HG03442 (cell line): ENCODE results near the gene PRDM5.

ENCODE experiments used
- ATAC-seq: cut with Tn5 transposase; IDR thresholded peaks from one replicate; pipeline ENCODE4 v1.9.1; 2021; ENCODE audit warnings: mild to moderate bottlenecking, moderate library complexity; ENCODE audit not compliant: unreplicated experiment

Gene PRDM5

DNA sequence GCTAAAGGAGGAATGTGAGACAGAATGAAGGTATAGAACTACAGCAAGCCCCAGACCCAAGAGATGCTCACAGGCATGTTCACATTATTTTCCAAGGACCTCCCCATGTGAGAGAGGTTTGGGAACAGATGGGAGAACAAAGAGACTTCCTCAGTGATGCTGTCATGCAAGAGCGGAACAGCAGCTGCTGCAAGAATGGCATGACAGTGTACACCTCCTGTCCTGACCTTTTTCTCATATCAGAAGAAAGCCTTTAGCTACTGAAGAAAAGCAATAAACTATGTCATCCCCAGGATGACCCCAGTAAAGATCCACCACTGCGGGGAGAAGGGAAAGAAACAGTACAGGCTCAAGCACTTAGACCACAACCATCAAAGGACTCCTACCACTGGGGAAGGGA is 7.2 kb downstream of the PRDM5 start:
- ATAC-seq, result no peak

DNA sequence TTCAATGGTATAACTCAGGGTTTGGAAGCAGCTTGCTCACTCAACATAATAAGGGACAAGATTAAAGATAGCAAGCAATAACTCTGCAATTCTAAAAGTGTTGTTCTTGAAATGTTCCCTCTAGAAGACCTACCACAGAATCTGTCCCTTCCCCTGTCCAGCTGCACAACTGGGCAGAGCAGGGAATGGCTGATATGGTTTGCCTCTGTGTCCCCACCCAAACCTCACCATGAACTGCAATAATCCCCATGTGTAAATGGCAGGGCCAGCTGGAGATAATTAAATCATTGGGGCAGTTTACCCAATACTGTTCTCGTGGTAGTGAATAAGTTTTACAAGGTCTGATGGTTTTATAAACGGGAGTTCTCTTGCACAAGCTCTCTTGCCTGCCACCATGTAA is 19.1 kb downstream of the PRDM5 start:
- ATAC-seq, result no peak

DNA sequence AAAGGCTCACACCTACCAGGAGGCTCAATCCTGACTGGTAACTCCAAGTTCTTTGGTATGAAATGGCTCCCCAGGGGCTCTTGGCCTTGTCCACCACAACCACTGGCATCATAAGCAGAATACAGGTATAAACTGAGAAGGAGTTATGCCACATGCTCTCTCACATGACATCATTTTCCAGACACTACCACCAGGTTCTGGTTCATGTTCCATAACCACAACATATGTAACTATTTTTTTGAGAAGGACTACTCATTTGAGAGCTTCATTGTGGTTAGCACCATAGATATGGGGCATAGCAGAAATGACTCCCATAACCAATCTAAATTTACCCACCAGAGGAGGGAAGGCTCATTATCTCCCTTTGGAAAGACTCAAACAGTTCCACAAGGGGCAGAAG is 19.6 kb downstream of the PRDM5 start:
- ATAC-seq, result no peak

DNA sequence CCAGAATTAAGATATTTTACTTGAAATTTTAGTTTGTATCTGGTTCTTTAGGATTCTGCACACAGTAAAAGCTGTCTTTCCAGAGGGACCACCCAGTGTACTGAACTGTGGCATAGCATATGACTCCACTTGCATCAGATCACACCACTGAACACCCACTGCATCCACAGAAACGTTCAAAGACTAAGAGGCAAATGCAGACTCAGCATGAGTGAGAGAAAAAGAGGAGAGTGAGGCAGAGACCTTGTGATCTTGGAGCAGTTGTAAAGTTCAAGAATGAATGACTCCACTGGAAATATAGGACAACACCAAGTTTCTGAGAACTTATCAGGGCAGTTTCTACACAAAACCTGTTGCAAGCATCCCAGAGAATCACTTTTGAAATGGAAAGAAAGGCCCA is 20.8 kb downstream of the PRDM5 start:
- no peak for ATAC-seq

DNA sequence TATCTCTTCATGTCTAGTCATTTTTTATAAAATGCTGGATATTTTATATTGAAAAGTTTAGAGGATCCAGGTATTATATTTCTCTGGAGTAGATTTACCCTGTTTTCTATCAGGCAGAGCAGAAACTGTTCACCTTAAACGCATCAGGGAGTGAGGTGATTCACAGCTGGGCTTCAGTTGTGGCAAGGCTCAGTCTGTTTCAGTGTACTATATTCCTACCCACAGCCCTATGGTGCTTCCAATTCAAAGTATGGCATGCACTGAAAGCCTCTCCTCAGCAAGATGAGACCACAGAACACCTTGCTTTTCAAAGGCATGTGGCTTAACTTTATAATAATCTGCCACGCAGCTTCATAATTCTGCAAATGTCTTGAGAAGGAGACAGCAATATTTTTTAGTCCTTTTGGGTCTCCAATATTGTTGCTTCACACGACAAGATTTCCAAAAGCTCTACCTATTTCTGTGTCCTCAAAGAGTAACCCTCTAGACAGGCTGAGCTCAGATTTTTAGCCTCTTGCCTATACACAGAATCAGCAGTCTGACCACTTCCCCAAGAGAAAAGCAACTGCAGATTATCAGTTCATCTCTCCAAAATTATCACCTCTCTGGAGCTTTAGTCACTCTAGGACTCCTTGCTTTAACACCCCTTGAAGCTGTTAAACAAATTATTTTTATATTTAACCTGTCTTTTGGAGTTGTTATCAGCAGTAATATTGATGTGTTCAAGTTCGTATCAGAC is 24.4 kb downstream of the PRDM5 start:
- no peak for ATAC-seq

DNA sequence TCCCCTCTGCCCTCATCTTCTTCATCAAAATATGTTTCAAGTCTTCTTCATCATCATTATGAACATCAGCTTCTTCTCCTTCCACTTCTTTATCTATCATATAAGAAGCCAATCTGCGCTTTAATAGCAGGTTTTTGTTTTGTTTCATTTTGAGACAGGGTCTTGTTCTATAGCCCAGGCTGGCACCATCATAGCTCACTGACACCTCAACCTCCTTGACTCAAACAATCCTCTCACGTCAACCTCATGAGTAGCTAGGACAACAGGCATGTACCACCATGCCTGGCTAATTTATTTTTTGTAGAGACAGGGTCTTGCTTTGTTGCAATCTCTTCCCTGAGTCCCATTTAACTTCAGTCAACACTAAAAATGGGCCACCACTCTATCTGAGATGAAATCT is 27.0 kb downstream of the PRDM5 start:
- ATAC-seq, result no peak

DNA sequence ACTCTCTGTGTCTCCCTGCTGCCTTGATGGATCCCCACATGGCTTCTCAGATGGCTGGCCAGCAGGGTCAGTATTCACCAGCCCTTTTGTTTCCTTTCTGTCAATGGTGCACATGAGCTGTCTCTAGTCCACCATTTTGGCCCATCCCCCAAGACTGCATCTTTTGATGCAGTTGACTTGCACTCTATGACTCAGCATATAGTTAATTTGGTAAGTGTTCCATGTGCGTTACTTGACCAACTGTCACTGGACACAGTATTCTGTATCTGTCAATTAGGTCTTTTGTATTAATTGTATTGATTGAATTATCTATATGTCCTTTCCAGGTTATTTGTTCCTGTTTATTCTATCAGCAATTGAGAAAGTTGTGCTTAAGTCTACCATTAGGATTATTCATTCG is 29.2 kb downstream of the PRDM5 start:
- ATAC-seq, result no peak

DNA sequence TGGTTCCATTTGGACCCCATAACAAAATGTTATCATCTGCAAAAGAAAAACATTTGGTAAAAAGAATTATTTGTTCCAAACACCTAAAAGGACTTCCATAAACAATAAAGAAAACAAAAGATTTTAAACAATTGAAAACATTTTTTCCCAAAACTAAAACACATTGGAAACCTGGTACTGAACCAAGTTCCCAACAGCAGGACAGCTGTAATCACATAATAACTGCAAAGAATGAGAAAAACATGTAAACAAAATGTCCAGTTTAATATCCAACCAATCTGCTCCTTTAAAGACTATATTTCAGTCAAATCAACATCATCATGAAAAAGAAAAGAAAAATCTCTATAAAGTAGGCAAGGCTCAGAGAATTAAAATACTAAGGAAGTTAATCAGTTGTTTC is 36.3 kb downstream of the PRDM5 start:
- no peak for ATAC-seq

DNA sequence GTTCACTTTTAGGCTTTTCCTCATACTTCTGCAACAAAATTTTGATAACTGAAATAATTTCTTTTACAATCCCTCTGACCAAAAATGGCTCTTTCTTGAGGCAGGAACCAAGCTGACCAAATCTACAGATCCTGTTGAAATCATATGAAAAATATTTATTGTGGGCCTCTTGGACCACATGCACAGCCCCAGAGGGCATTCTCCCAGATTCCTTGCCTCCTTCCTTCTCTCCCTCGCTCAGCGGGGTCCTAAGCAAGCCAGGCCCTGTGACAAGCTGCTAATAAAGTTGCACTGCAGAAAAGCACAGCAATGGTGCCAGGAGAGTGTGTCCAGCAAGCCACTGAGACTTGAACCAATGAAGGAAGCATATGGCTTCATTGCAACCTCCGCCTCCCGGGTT is 40.7 kb downstream of the PRDM5 start:
- no peak for ATAC-seq

DNA sequence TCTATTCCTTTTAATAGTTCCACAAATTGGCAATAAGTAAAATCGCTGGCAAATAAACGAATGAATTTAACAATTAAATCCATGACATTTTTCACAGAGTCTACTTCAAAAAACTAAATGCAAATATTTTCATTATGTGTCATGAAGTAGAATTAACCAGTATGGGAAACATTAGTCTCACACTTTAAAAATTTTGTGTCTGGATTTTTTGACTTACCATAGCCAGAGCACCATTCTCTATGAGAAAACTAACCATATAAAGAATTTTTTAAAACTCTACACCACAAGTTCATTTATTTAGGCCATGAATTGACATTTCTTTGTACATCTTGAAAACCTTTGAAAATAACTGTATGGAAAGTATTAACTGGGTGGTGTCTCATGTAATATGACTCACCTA is 41.2 kb downstream of the PRDM5 start:
- ATAC-seq, result no peak

DNA sequence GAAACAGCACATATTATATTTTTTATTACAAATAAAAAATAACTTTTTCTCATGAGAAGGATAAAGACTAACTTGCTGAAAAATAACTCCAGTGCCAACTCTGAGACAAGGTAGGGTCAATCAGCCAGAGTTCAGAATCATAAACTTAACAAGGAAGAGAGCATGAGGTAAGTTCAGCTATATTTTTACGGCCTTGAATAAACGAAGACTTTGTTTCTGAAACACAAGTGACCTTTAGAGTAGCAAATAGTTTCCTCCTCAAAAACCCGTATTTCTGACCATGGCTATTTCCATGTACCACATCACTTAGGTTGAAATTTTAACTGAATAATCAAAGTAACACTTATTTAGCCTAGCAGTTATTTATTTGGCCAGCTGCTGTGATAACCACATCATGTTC is 45.5 kb downstream of the PRDM5 start:
- no peak for ATAC-seq

DNA sequence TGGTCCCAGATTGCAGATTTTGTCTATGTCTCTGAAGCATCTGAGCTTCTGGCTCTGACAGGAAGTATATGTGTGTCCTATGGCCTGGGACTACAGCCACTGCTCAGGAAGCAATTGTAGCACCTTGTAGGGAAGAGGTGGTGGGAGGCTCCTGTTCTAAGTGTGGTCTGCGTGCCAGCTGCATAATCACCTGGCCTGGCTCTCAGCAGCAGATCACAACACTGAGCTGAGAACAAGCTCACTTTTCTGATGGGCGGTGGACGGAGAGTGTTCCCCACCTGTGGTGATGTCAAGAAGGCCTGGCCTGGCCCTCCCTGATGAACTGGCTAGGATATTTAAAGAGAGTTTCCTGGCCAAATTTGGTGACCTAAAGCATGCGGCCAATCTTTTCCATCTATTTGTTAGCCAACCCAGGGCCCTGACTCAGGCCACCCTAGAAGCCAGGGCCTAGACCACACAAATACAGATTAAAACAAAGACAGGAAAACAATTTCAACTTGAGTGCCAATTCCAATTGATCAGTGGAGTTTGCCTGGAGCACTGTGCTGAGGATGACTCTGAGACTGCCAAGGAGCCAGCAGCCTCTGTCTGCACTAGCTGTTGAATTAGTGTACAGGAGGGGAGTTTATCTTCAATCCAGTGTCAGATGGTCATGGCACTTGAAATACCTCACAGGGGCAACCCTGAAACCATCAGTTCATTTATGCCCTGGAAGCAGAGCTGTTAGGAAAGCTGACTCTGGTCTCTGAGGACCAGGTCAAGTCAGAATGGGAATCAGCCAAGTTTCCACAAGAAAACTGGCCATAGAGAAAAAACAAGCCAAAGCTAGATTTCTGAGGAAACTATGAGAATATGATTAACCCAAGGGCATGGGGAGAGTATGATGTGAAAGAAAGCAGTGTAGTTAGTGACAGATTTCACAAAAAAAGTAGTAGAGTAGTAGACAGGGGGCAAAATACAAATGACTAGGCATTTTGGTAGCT is 47.4 kb downstream of the PRDM5 start:
- no peak for ATAC-seq

DNA sequence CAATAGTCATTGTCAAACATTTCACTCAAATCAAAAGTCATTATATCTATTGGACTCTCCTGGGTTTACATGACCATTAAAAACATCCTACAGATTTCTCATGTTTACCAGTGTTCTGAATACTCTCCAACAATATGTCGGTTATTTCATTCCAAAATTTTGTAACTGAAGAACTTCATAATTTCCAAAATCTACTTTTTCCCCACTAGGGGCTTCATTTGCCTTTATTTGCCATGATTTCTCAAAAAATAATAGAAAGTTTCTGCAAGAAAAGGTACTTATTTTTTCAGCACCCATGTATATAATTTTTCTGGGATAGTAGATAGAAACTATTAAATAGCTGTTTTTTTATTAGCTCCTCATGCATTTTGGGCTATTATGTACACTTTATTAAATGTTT is 49.0 kb downstream of the PRDM5 start:
- ATAC-seq, result no peak

DNA sequence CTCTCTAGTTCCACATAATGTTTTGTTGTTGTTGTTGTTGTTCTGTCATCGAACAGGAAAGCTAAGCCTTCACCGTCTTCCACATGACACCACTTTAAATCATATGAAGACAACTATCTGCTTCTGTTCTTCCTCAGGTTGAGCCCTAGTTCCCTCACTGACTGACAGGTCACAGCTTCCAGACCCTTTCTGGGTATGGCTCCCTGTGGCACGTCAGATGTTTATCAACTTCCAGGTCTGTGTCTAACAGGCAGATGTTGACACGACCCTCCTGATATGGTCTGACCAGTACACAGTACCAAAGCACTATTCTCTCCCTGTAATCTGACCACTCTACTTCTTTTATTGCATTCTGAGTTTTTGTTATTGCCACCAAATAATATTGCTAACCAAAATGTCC is 51.4 kb downstream of the PRDM5 start:
- ATAC-seq, result no peak

DNA sequence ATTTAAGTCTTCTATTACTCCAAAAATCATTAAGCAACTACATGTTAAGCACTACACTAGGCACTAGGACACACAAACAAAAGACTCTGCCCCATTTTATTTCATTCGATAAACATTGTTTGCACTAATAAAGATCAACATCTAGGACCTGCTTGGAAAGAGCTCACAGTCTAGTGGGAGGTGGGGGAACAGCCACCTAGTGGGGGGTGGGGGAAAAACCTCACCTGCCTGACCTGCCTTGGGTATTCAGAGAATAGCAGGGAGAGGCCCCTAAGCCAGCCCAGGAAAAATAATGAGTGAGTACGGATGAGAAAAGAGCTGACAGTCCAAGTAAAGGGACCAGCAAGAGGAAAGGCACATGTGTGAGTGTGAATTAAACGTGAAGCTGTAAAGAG is 52.2 kb downstream of the PRDM5 start:
- ATAC-seq, result no peak

DNA sequence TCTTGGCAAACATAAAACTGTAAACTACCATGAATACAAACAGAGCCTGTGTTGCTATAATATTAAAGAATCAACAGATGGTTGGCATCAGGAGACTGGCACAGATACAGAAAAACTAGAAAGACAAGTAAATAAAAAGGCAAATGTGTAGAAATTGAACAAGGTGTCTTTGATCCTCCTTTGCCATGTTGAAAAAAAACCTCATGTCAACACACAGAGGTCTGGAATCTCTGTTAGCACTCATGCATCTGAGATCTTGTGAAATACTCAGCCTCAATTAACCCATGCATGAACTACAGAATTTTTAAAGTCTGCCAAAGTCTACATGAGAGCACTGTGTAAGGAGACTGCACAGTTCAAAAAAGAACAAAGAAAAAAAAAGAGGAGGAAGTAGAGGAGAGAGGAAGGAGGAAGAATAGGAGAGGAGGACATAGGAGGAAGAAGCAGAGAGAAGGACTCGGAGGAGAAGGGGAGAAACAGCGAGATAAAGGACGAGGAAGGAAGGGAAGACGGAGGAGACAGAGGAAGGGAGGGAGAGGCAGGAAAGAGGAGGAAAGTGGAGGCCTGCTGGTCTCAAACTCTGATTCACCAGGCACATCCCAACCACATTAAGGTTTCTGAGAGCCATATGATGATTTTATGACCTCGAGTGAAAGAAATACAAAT is 52.8 kb downstream of the PRDM5 start:
- no peak for ATAC-seq

DNA sequence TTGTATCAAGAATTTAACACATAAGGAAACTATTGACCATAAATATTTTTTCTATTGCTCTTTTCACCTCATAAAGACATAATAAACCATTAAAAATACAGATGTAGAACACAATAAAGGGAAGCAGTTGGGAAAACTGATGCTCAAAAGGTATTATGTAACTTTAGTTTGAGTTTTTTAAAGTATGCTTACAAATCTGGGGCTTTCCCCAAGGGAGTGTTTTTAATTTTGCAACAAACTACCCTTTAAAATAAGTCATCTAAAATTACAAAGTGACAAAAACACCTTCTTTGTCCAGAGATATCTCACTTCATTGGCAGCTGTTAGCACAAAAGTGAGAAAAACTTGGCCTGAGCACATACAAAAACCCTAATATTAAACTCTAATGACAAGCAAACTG is 55.0 kb downstream of the PRDM5 start:
- no peak for ATAC-seq

DNA sequence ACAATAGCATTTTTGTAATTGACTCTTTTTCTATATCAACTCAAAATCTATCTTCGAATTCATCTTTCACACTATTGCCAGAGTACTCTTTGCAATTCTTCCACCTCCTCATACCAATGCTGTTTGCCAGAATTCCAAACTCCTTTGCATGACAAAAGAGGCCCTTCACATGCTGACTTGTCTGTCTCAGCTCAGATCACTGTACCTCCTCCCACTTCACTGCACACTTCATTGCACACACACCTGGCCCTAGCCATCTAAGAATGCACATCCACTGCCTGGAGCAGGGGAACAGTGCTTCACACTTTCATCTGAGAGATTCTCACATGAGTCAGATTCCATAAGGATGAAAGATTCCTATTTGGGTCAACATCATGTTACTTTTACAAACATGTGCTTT is 56.5 kb downstream of the PRDM5 start:
- peak; percentile 72 for ATAC-seq

DNA sequence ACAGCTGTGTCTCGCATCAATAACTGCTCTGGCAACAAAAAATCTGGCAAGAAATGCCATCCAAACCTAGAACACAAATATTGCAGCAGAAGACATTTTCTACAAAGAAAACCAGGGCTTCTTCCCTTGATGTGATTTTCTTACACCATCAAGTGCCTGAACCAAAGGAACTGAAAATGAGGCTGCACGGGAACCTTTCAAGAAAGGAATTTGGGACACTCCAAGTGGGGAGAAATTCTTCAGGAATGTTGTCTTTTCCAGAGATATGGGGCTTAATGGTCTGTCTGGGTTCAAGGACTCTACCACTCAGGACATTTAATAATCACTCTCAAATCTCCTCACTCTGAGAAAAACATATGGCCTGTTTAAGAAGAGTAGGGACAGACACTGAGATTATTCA is 57.6 kb downstream of the PRDM5 start:
- no peak for ATAC-seq

DNA sequence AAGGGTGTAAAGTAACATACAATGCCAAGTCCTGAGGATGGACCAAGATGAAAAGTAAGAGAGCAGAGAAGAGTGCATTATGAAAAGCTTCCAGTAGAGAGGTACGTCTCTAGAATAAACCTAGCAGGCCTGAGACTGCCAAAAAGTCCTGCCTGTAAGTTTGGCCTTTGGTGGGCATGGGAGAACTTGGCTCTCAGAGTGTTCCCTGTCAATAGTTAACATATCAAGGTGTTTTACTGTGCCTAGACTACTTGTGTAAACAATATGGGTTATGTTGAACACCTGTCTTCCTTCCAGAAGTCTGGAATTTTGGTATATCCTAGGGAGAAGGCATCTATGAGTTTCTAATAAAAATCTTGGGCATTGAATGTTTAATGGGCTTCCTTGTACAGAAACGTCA is 60.1 kb downstream of the PRDM5 start:
- no peak for ATAC-seq

DNA sequence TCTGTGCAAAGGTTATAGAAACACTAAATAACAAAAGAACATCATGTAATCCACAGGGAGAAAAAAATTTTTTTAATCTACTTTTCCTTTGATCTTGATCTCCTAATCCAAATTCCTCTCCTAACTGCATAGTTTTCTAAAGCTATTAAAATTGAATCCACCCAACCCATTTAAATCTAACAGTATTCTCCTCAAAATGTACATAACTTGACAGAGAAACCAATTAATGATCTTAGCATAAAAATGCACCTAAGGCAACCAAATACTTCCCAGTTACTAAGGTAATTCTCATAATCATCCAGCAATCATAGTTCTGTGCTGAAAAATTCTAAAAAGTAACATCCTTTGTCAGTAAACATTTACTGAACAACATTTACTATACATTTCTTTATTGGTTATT is 60.7 kb downstream of the PRDM5 start:
- no peak for ATAC-seq

DNA sequence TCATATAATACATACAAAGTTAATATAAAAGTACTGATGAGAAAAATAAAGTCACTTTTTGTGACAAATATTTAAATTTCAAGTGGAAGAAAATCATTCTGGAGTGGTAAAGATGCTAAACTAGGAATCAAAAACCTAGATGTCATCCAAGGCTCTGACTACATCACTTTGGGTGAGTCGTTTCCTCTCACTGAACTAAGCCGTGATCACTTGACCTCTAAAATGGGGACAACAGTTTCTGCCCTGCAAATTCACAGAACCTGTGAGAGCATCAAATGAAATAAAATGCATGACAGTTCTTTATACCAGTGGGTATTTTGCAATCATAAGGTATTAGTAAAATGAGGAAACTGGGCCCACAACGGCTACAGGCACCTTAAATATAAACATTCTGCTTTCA is 63.8 kb downstream of the PRDM5 start:
- no peak for ATAC-seq
